Gastroesophageal sphincter (tissue), 4 donors: ENCODE measurements around the gene SPPL3. TPM values are rescaled to one million over a fixed set of nuclear protein-coding genes. Genes with fewer than 3 reads are reported as not detected.
A peak's percentile ranks its signal among the peaks of the same experiment; 100 is the strongest.

ENCODE experiments used
- ATAC-seq: fragments of 150-250 bp; one replicate; pipeline ENCODE4 v1.9.1; 2016; ENCODE audit warnings: mild to moderate bottlenecking, moderate library complexity
- H3K27ac ChIP-seq, 4 donors: fragments of 200-600 bp; sonication (generic) in 3 of 4; 1 replicate in 3 of 4; 2 replicates in 1 of 4; pipeline ENCODE4 v1.5.1; 2016 to 2019
- H3K27me3 ChIP-seq: fragments of 200-600 bp; sonication (generic); one replicate; pipeline ENCODE4 v1.5.1; 2019
- H3K36me3 ChIP-seq, 2 donors: fragments of 200-600 bp; sonication (generic); one replicate each; pipeline ENCODE4 v1.5.1; 2019; ENCODE audit warnings: control low read depth in 1 of 2
- H3K4me1 ChIP-seq, 3 donors: fragments of 200-600 bp; sonication (generic); 1 replicate in 2 of 3; 2 replicates in 1 of 3; pipeline ENCODE4 v1.5.1; 2016 to 2019; ENCODE audit warnings: control low read depth in 2 of 3
- H3K4me3 ChIP-seq, 2 donors: fragments of 200-600 bp; sonication (generic); one replicate each; pipeline ENCODE4 v1.5.1; 2019; ENCODE audit warnings: mild to moderate bottlenecking in 1 of 2, moderate library complexity in 1 of 2
- H3K9me3 ChIP-seq, 3 donors: fragments of 200-600 bp; sonication (generic); one replicate each; pipeline ENCODE4 v1.5.1; 2017 to 2019; ENCODE audit warnings: control low read depth in 2 of 3
- EP300 ChIP-seq: sonication (generic); formaldehyde crosslinking; IDR thresholded peaks from one replicate; pipeline ENCODE4 v1.6.1; 2017; ENCODE audit warnings: antibody characterized with exemption, mild to moderate bottlenecking
- POLR2A ChIP-seq, 2 donors: fragments of 450-650 bp; IDR thresholded peaks; one replicate each; pipeline ENCODE4 v1.6.1; 2017; ENCODE audit warnings: antibody characterized with exemption in 2 of 2, mild to moderate bottlenecking in 2 of 2, moderate library complexity in 1 of 2
- POLR2AphosphoS5 ChIP-seq: sonication (generic); formaldehyde crosslinking; IDR thresholded peaks from one replicate; pipeline ENCODE4 v1.6.1; 2017; ENCODE audit warnings: antibody characterized with exemption
- WGBS, 2 donors: methylation state at CpG; one replicate each; pipeline ENCODE4 v1.1.5; 2018; ENCODE audit warnings: low coverage in 1 of 2; 5-methylcytosine and 5-hydroxymethylcytosine counted together
- total RNA-seq, 4 donors: library from RNA; depleted of rRNA; stranded (reverse); fragments of >200 nt; gene quantifications; one replicate each; pipeline ENCODE4 v1.1.0, GENCODE V29; 2016
- TF ChIP-seq, protein P1 (sequence below), 4 experiments: fragments of 200-600 bp in 2 of 4; fragments of 450-650 bp in 2 of 4; sonication (generic) in 1 of 4; IDR thresholded peaks; one replicate each; pipeline ENCODE4 v1.5.1; 2017 to 2019; ENCODE audit warnings: antibody characterized with exemption in 4 of 4, mild to moderate bottlenecking in 2 of 4, moderate library complexity in 2 of 4

Gene SPPL3
- total RNA-seq, 4 donors from 2014 or later = 16.2 to 20.2 (median 19.0) TPM

DNA sequence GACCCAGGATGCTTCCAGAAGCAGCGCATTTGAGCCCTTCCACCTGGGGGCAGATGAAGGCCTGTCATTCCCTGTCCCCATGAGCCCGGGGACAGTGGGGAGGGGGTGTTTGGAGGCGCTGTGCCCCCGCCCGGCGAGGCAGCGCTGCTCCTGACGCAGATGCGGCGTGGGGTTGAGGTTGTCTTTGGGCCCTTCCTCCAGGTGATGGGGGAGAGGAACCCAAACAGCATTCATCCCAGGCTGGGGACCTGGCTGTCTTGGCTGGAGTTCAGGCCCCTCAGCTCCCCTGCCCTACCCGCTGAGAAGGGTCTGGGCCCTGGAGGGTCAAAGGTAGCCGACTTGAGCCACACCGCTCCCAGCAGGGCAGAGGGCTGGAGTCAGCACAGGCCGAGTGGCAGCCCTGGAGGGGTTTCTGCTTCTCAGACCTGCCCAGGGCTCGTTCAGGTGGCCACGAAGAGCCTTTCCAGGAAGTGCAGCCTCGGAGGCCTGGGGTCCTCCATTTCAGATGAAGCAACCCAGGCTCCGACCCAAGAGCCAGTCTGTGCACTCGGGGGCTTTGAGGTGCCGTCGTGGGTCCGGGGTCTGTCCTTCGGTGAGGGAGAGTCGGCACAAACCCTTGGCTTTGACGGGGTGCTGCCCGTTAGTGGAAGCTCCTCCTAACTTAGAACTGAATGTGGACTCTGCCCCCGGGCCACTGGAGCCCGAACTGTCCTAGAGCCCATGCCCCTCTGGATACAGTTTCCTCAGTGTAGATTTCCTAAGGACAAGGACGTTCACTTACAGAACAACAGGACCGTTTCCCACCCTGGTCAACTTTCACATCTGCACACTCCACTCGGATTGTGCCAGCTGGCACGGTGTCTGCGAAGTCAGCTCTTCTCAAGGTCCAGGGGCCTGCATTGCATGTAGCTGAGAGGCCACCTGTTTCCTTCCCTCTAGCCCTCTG lies 162.4 kb downstream of the SPPL3 start:
- Histone ChIP-seq H3K4me1 (no peaks in the 10 kb centered on the region), H3K27me3 (no peaks in the 10 kb centered on the region), H3K27ac (no peak overlapping the region), H3K9me3 (no peaks in the 10 kb centered on the region), H3K36me3 (peaks cover 0 to 30% of the 10 kb centered on the region in 2 donors), H3K4me3 (no peak overlapping the region)
- ATAC-seq = peak; percentile 32
- TF ChIP-seq, protein P1, sequence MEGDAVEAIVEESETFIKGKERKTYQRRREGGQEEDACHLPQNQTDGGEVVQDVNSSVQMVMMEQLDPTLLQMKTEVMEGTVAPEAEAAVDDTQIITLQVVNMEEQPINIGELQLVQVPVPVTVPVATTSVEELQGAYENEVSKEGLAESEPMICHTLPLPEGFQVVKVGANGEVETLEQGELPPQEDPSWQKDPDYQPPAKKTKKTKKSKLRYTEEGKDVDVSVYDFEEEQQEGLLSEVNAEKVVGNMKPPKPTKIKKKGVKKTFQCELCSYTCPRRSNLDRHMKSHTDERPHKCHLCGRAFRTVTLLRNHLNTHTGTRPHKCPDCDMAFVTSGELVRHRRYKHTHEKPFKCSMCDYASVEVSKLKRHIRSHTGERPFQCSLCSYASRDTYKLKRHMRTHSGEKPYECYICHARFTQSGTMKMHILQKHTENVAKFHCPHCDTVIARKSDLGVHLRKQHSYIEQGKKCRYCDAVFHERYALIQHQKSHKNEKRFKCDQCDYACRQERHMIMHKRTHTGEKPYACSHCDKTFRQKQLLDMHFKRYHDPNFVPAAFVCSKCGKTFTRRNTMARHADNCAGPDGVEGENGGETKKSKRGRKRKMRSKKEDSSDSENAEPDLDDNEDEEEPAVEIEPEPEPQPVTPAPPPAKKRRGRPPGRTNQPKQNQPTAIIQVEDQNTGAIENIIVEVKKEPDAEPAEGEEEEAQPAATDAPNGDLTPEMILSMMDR (IDR thresholded peaks at IDR 0.05) = no peak
- TF ChIP-seq EP300 (no peak), POLR2AphosphoS5 (no peak), POLR2A (IDR thresholded peaks at IDR 0.05) (no peak)
- 53 to 58% methylated on average over 4 to 10 of the region's 33 CpGs for WGBS, 2 donors

DNA sequence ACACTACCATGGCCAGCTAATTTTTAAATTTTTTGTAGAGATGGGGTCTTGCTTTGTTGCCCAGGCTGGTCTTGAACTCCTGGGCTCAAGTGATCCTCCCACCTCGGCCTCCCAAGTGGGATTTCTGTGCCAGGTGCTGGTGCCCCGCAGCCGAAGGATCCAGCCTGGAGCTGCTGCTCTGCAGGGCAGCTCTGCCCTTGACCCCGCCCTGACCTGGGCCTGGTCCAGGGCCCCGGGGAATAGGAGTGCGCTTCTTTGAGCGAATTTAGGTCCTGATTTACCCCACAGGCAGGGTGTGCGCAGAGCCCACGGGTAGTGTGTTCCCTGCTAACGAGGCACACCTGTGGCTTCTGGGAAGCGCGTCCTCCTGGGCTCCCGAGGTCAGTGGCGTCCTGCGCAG lies 163.3 kb downstream of the SPPL3 start:
- no peak for TF ChIP-seq EP300
- no peak for TF ChIP-seq POLR2A (IDR thresholded peaks at IDR 0.05)
- TF ChIP-seq, protein P1 (IDR thresholded peaks at IDR 0.05) = no peak
- TF ChIP-seq POLR2AphosphoS5 = no peak
- Histone ChIP-seq H3K27ac (no peak overlapping the region), H3K36me3 (peaks cover 0 to 30% of the 10 kb centered on the region in 2 donors), H3K27me3 (no peaks in the 10 kb centered on the region), H3K9me3 (no peaks in the 10 kb centered on the region), H3K4me3 (no peak overlapping the region), H3K4me1 (no peaks in the 10 kb centered on the region)
- no peak for ATAC-seq
- WGBS, 2 donors = 100% methylated on average over 1 of the region's 15 CpGs

DNA sequence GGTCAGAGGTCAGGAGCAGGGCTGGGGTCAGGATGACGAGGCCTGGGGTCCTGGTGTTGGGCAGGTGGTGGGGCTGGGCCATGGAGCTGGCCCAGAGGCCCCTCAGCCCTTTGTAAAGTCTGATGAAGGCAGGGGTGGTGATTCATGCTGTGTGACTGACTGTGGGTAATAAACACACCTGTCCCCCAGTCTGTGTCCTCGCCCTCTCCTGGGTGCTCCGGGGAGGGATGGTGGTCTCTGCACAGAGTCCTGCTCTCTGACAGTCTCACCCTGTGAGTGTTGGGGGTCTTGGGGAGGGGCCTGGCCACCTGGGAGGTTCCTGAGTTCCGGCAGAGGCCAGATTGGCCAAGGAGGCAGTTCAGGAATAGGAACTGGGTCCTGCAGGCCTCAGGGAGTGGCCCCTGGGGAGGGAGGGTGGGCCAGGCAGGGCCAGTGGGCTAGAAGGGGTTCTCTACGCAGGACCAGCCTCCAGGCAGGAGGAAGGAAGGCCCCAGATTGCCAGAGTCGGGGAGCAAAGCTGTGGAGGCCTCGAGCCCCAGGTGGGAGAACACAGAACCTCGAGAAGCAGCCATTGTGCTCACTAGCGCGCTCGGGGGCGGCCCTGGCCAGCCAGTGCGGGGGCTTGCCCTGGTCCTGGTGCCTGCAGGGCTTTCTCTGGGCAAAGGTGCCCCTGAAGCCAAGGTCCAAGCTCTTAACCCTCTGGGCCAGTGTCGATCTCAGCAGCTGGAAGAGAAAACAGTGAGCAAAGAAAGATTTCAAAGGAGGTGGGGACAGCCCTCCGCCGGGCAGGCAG lies 164.1 kb downstream of the SPPL3 start:
- Histone ChIP-seq H3K9me3 (no peaks in the 10 kb centered on the region), H3K27ac (no peak overlapping the region), H3K36me3 (peaks cover 0 to 30% of the 10 kb centered on the region in 2 donors), H3K4me3 (no peak overlapping the region), H3K4me1 (no peaks in the 10 kb centered on the region), H3K27me3 (no peaks in the 10 kb centered on the region)
- no peak for TF ChIP-seq POLR2AphosphoS5
- TF ChIP-seq POLR2A (IDR thresholded peaks at IDR 0.05) = no peak
- TF ChIP-seq, protein P1 (IDR thresholded peaks at IDR 0.05) = no peak
- no peak for TF ChIP-seq EP300
- no peak for ATAC-seq
- WGBS, 2 donors = 60 to 80% methylated on average over 1 to 3 of the region's 16 CpGs

DNA sequence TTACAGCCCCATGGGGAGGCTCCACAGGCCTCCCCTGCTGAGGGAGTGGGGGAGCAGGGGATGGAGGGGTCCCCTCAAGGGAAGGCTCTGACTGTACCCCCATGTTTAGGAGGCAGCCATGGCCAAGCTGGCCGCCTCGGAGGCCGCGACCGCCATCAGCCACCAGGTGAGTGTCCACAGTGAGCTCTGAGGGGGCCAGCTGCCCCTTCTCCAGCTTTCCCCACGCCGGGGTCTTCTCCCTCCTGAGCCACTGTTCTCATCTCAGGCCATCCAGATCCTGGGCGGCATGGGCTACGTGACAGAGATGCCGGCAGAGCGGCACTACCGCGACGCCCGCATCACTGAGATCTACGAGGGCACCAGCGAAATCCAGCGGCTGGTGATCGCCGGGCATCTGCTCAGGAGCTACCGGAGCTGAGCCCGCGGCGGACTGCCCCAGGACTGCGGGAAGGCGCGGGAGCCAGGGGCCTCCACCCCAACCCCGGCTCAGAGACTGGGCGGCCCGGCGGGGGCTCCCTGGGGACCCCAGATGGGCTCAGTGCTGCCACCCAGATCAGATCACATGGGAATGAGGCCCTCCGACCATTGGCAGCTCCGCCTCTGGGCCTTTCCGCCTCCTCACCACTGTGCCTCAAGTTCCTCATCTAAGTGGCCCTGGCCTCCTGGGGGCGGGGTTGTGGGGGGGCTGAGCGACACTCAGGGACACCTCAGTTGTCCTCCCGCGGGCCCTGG lies 165.0 kb downstream of the SPPL3 start:
- no peaks in the 10 kb centered on the region for H3K9me3 ChIP-seq
- H3K27ac ChIP-seq = no peak overlapping the region
- H3K4me1 ChIP-seq = no peaks in the 10 kb centered on the region
- H3K27me3 ChIP-seq = no peaks in the 10 kb centered on the region
- H3K4me3 ChIP-seq = no peak overlapping the region
- H3K36me3 ChIP-seq = peaks cover 0 to 33% of the 10 kb centered on the region in 2 donors
- no peak for TF ChIP-seq POLR2AphosphoS5
- TF ChIP-seq EP300 = no peak
- TF ChIP-seq, protein P1 (IDR thresholded peaks at IDR 0.05) = no peak
- no peak for TF ChIP-seq POLR2A (IDR thresholded peaks at IDR 0.05)
- ATAC-seq = no peak
- WGBS, 2 donors = no CpG with 5 or more reads among the region's 38 CpGs
